Activated CD8-positive, alpha-beta T cell treated with anti-CD3 and anti-CD28 coated beads, Interleukin-2, amount 10 ng/mL, durations not matched to agents 7 days and 5 days (primary cell): ENCODE data around the gene QPRT. TPM values are rescaled to one million over a fixed set of nuclear protein-coding genes. Genes with fewer than 3 reads are reported as not detected.
A peak's percentile ranks its signal among the peaks of the same experiment; 100 is the strongest.
"Not testable (repeated sequence)": the region's sequence is repeated elsewhere in the genome, so short reads cannot be mapped to it uniquely, and the experiment has no call there.

Experiments used
- ATAC-seq: fragments of 150-1000 bp; cut with Tn5 transposase; one replicate; pipeline ENCODE4 v1.10.0; 2021; ENCODE audit warnings: moderate library complexity
- CTCF ChIA-PET: fragments of 350-600 bp; sonication (Branson Sonifier 250); formaldehyde crosslinking; loops from one replicate; lab custom pipeline; 2021; ENCODE audit warnings: antibody characterized with exemption; lab: Charles Lee
- POLR2A ChIA-PET: fragments of 350-600 bp; sonication (Branson Sonifier 250); formaldehyde crosslinking; loops from one replicate; lab custom pipeline; 2021; ENCODE audit warnings: antibody characterized with exemption; lab: Charles Lee
- DNase-seq: peaks from one replicate; pipeline ENCODE4 v3.0.0-alpha.2; 2020
- H3K27ac Mint-ChIP-seq: one replicate; pipeline ENCODE4 v1.8.0; 2021; ENCODE audit warnings: mild to moderate bottlenecking, mixed read lengths
- H3K27me3 Mint-ChIP-seq: one replicate; pipeline ENCODE4 v1.8.0; 2021; ENCODE audit warnings: low read depth, mixed read lengths
- H3K36me3 Mint-ChIP-seq: one replicate; pipeline ENCODE4 v1.8.0; 2021; ENCODE audit warnings: low read depth, mixed read lengths
- H3K4me1 Mint-ChIP-seq: one replicate; pipeline ENCODE4 v1.8.0; 2021; ENCODE audit warnings: low read depth, mixed read lengths
- H3K4me3 Mint-ChIP-seq: one replicate; pipeline ENCODE4 v1.8.0; 2021; ENCODE audit warnings: mild to moderate bottlenecking, mixed read lengths
- H3K9me3 Mint-ChIP-seq: one replicate; pipeline ENCODE4 v1.8.0; 2022; ENCODE audit warnings: mixed read lengths; ENCODE audit not compliant: insufficient read depth
- total RNA-seq, 2 experiments: library from RNA; stranded (reverse); gene quantifications; one replicate each; pipeline ENCODE4 v1.2.3, GENCODE V29; 2021

The QPRT gene
- total RNA-seq, 2 experiments from 2014 or later = 8.6 to 10.2 TPM

- not testable (repeated sequence) for H3K4me3 Mint-ChIP-seq
Observed at GRCh38 chr16:29695675-29696074, 16.7 kb downstream of the QPRT start.

GRCh38 chr16:29696881-29697331 lies 17.9 kb downstream of the QPRT start:
- Mint-ChIP-seq H3K4me1 (peaks cover 22% of the 10 kb centered on the region), H3K27ac (no peak overlapping the region), H3K27me3 (no peaks in the 10 kb centered on the region), H3K9me3 (no peaks in the 10 kb centered on the region), H3K36me3 (peaks cover 2% of the 10 kb centered on the region), H3K4me3 (no peak overlapping the region)
- POLR2A ChIA-PET = no interaction called here
- DNase-seq (no peak), ATAC-seq (no peak)
- CTCF ChIA-PET = interaction anchor here (0.7 to 6.6 kb wide), 4 partner anchors 18 to 279 kb away, joined by 3 to 93 read pairs (median 5); partner anchors contain the start of gene PAGR1

More at GRCh38 chr16:29695675-29696074, 16.7 kb downstream of the QPRT start:
- H3K27me3 Mint-ChIP-seq, DNase-seq, H3K9me3 Mint-ChIP-seq, H3K27ac Mint-ChIP-seq, ATAC-seq, POLR2A ChIA-PET, H3K36me3 Mint-ChIP-seq: not testable (repeated sequence)
- peaks cover 15% of the 10 kb centered on the region for H3K4me1 Mint-ChIP-seq
- CTCF ChIA-PET = interaction anchor here (2.0 kb wide), 1 partner anchor 120 kb away, joined by 4 read pairs; the partner anchor contains the start of gene PAGR1

- Mint-ChIP-seq H3K9me3 (no peaks in the 10 kb centered on the region), H3K4me1 (peaks cover 27% of the 10 kb centered on the region), H3K27me3 (no peaks in the 10 kb centered on the region), H3K4me3 (no peak overlapping the region), H3K36me3 (peaks cover 2% of the 10 kb centered on the region), H3K27ac (no peak overlapping the region)
- POLR2A ChIA-PET = no interaction called here
- no peak for DNase-seq
- no peak for ATAC-seq
- CTCF ChIA-PET = interaction anchor here (0.7 to 6.6 kb wide), 5 partner anchors 17 to 278 kb away, joined by 3 to 93 read pairs (median 6); partner anchors contain the start of gene MAZ
Observed at GRCh38 chr16:29697391-29697790, 18.4 kb downstream of the QPRT start.

- ATAC-seq (no peak), DNase-seq (no peak)
- ChIA-PET POLR2A (no interaction called here), CTCF (interaction anchor here (0.8 to 6.6 kb wide), 6 partner anchors 17 to 334 kb away, joined by 3 to 93 read pairs (median 18); partner anchors contain the start of genes MAZ and TLCD3B)
- Mint-ChIP-seq H3K27ac (no peak overlapping the region), H3K9me3 (no peaks in the 10 kb centered on the region), H3K27me3 (no peaks in the 10 kb centered on the region), H3K4me1 (peaks cover 33% of the 10 kb centered on the region), H3K36me3 (peaks cover 2% of the 10 kb centered on the region), H3K4me3 (no peak overlapping the region)
Observed at GRCh38 chr16:29698042-29698441, 19.1 kb downstream of the QPRT start.

- Mint-ChIP-seq H3K27me3 (no peaks in the 10 kb centered on the region), H3K4me1 (peaks cover 38% of the 10 kb centered on the region), H3K4me3 (no peak overlapping the region), H3K36me3 (peaks cover 2% of the 10 kb centered on the region), H3K27ac (no peak overlapping the region), H3K9me3 (no peaks in the 10 kb centered on the region)
- ATAC-seq (no peak), DNase-seq (no peak)
- ChIA-PET CTCF (interaction anchor here (0.8 to 6.6 kb wide), 13 partner anchors 7 to 333 kb away, joined by 3 to 93 read pairs (median 21); partner anchors contain the start of genes KIF22, MAZ, MVP and PAGR1), POLR2A (interaction anchor here (4.5 kb wide), 1 partner anchor 92 kb away, joined by 25 read pairs; the partner anchor contains the start of gene KIF22)
Observed at GRCh38 chr16:29698484-29699323, 19.7 kb downstream of the QPRT start.

GRCh38 chr16:29699324-29700219 lies 20.6 kb downstream of the QPRT start:
- no peak overlapping the region for H3K27ac Mint-ChIP-seq
- H3K36me3 Mint-ChIP-seq = peaks cover 2% of the 10 kb centered on the region
- H3K9me3 Mint-ChIP-seq = no peaks in the 10 kb centered on the region
- H3K4me1 Mint-ChIP-seq = peaks cover 38% of the 10 kb centered on the region
- H3K27me3 Mint-ChIP-seq = no peaks in the 10 kb centered on the region
- H3K4me3 Mint-ChIP-seq = no peak overlapping the region
- ChIA-PET POLR2A (interaction anchor here (0.6 to 4.5 kb wide), 9 partner anchors 55 to 305 kb away, joined by 3 to 25 read pairs (median 4); partner anchors contain the start of genes KIF22, PAGR1 and TMEM219), CTCF (interaction anchor here (0.7 to 6.6 kb wide), 34 partner anchors 8 to 332 kb away, joined by 3 to 93 read pairs (median 8); partner anchors contain the start of genes ASPHD1, KIF22, MAZ and MVP)
- ATAC-seq (no peak), DNase-seq (no peak)

- H3K9me3 Mint-ChIP-seq = no peaks in the 10 kb centered on the region
- DNase-seq (peak; percentile 80), ATAC-seq (peak; percentile 30)
- CTCF ChIA-PET = interaction anchor here (0.6 to 6.6 kb wide), 37 partner anchors 9 to 355 kb away, joined by 3 to 93 read pairs (median 8); partner anchors contain the start of genes ASPHD1, KCTD13, KIF22 and MAZ
- H3K36me3 Mint-ChIP-seq = peaks cover 2% of the 10 kb centered on the region
- peak overlapping the region; percentile 70 for H3K27ac Mint-ChIP-seq
- H3K4me3 Mint-ChIP-seq = peak overlapping the region; percentile 24
- peaks cover 38% of the 10 kb centered on the region for H3K4me1 Mint-ChIP-seq
- POLR2A ChIA-PET = interaction anchor here (0.6 to 4.5 kb wide), 9 partner anchors 55 to 304 kb away, joined by 3 to 25 read pairs (median 4); partner anchors contain the start of genes KIF22, PAGR1 and TMEM219
- H3K27me3 Mint-ChIP-seq = no peaks in the 10 kb centered on the region
Observed at GRCh38 chr16:29700253-29700987, 21.4 kb downstream of the QPRT start.

- DNase-seq (no peak), ATAC-seq (no peak)
- Mint-ChIP-seq H3K4me3 (no peak overlapping the region), H3K36me3 (peaks cover 2% of the 10 kb centered on the region), H3K4me1 (peaks cover 38% of the 10 kb centered on the region), H3K27ac (peak overlapping the region; percentile 84), H3K27me3 (no peaks in the 10 kb centered on the region), H3K9me3 (no peaks in the 10 kb centered on the region)
- ChIA-PET POLR2A (interaction anchor here (1.3 to 4.5 kb wide), 4 partner anchors 54 to 106 kb away, joined by 4 to 25 read pairs (median 8); partner anchors contain the start of gene KIF22), CTCF (interaction anchor here (0.6 to 6.6 kb wide), 37 partner anchors 9 to 354 kb away, joined by 3 to 93 read pairs (median 8); partner anchors contain the start of genes ASPHD1, KCTD13, KIF22 and MAZ)
Observed at GRCh38 chr16:29701214-29701555, 22.2 kb downstream of the QPRT start.

GRCh38 chr16:29702269-29702668 lies 23.3 kb downstream of the QPRT start:
- peak; percentile 38 for DNase-seq
- Mint-ChIP-seq H3K27ac (peak overlapping the region; percentile 84), H3K4me3 (peak overlapping the region; percentile 51), H3K36me3 (no peaks in the 10 kb centered on the region), H3K4me1 (peaks cover 38% of the 10 kb centered on the region), H3K9me3 (no peaks in the 10 kb centered on the region), H3K27me3 (no peaks in the 10 kb centered on the region)
- peak; percentile 49 for ATAC-seq
- ChIA-PET POLR2A (interaction anchor here (0.6 to 4.5 kb wide), 6 partner anchors 88 to 273 kb away, joined by 3 to 25 read pairs (median 4); partner anchors contain the start of genes KIF22 and MAZ), CTCF (interaction anchor here (1.0 to 6.6 kb wide), 24 partner anchors 8 to 307 kb away, joined by 3 to 93 read pairs (median 6); partner anchors contain the start of genes ASPHD1, KCTD13, KIF22 and MAZ)

GRCh38 chr16:29705030-29705429 lies 26.1 kb downstream of the QPRT start:
- no peak for DNase-seq
- ChIA-PET CTCF (interaction anchor here (0.9 to 1.9 kb wide), 3 partner anchors 18 to 111 kb away, joined by 3 to 6 read pairs (median 3); partner anchors contain the start of gene PAGR1), POLR2A (no interaction called here)
- Mint-ChIP-seq H3K36me3 (no peaks in the 10 kb centered on the region), H3K27ac (no peak overlapping the region), H3K9me3 (no peaks in the 10 kb centered on the region), H3K4me3 (no peak overlapping the region), H3K4me1 (peaks cover 37% of the 10 kb centered on the region), H3K27me3 (peaks cover 3% of the 10 kb centered on the region)
- ATAC-seq = no peak
